GM12873 (cell line): ENCODE data around the gene WDR7.

Experiments
- TF ChIP-seq, protein P1 (sequence below): IDR thresholded peaks from 2 replicates; pipeline ENCODE4 v1.5.1; 2012; ENCODE audit warnings: low read depth, mild to moderate bottlenecking, moderate library complexity, low read length, control low read depth; ENCODE audit not compliant: insufficient read depth; ENCODE audit errors: missing control alignments

WDR7 gene

DNA sequence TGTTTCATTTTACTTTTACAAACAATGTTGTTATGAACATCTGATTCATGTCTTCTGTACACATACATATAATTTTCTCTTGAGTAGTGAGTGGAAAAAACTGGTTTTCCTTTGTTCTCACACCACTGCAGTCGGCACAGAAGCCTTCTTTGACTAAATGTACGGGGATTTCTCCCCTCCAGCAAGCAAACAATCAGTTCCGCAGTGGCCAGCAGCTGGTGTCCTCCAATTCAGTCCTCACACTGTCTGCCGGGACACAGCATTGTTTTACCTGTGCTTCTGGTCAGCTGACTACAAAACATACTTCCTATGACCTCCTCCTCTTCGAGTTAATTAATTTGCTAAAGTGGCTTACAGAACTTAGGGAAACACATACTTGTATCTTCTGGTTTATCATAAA lies 202.8 kb downstream of the WDR7 start:
- TF ChIP-seq, protein P1, sequence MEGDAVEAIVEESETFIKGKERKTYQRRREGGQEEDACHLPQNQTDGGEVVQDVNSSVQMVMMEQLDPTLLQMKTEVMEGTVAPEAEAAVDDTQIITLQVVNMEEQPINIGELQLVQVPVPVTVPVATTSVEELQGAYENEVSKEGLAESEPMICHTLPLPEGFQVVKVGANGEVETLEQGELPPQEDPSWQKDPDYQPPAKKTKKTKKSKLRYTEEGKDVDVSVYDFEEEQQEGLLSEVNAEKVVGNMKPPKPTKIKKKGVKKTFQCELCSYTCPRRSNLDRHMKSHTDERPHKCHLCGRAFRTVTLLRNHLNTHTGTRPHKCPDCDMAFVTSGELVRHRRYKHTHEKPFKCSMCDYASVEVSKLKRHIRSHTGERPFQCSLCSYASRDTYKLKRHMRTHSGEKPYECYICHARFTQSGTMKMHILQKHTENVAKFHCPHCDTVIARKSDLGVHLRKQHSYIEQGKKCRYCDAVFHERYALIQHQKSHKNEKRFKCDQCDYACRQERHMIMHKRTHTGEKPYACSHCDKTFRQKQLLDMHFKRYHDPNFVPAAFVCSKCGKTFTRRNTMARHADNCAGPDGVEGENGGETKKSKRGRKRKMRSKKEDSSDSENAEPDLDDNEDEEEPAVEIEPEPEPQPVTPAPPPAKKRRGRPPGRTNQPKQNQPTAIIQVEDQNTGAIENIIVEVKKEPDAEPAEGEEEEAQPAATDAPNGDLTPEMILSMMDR = no peak

DNA sequence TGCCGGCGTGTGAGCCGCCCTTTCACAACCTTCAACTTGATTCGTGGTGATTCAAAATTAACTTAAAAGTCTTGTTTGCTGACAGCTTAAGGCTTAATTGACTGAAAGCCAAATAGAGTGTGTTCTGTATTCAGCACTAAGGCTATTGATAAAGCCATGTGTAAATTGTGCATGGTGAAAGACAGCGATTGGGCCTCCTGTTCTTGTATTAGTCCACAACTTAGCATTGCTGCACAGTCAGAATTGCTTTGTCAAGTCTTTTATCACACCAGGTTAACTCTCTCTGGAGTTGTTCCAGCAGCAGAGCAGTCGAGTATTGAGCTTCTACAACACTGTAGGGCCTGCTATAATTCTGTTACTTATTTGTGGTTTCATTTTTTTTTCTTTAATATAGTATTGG lies 210.1 kb downstream of the WDR7 start:
- TF ChIP-seq, protein P1 = no peak

DNA sequence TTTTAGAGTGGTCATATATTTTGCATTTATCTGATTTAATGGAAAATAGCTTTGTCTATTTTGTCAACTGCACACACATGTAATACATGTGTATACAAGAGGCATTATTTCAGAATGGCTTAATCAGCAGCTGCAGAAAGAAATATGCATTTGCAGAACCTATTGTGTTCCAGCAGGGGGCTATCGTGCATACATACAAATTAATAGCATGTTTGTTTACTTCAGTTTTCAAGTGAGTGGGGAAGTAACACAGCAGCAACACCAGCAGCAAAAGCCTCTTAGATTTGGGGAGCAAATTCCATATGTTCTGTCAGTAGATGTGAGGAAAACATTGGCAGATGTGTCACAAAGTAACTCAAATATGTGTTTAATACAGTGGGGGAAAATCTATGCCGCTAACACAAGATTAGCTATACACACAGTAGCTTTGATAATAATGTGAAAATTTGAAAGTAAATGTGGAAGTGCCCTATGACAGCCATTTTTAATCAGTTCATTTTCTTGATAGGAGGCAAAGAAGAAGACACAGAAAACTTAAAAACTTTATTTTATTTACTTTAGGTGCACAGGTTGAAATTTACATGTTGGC lies 218.1 kb downstream of the WDR7 start:
- TF ChIP-seq, protein P1 = peak; percentile 76

DNA sequence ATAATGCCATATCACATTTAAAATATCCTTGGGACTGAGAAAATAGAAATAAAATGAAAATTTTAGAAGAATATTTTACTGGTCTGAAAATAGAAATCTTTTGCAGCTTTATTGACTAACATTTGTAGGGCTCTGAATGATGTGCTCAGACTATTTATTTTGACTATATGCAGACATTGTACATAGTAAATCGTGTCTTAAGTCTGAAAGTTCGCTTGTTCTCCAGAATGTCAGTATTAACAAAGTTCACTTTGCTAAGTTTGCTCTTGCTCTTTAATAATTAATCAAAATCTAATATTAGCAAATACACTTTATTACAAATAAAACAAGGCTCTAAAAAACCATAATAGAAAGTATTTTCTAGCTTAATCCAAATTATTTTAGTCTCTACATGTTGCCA lies 219.8 kb downstream of the WDR7 start:
- TF ChIP-seq, protein P1 = no peak

DNA sequence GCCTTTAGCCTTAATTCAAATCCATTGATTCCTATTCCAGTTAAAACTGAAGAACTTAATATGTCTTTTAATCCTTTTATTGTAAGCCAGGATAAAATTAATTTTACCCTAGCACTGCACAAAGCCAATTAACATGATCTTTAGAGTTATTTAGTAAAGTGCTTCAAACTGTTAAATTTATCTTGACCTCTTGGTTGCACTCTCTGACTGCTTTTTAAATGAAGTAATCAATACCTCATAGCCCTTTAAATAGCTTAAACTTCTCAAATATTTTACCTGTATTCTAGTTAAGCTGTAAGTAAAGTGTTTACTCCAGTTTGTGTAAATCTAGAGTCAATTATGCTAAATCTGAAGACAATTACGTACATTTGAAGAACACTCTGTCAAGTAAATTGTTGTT lies 221.0 kb downstream of the WDR7 start:
- TF ChIP-seq, protein P1 = no peak

DNA sequence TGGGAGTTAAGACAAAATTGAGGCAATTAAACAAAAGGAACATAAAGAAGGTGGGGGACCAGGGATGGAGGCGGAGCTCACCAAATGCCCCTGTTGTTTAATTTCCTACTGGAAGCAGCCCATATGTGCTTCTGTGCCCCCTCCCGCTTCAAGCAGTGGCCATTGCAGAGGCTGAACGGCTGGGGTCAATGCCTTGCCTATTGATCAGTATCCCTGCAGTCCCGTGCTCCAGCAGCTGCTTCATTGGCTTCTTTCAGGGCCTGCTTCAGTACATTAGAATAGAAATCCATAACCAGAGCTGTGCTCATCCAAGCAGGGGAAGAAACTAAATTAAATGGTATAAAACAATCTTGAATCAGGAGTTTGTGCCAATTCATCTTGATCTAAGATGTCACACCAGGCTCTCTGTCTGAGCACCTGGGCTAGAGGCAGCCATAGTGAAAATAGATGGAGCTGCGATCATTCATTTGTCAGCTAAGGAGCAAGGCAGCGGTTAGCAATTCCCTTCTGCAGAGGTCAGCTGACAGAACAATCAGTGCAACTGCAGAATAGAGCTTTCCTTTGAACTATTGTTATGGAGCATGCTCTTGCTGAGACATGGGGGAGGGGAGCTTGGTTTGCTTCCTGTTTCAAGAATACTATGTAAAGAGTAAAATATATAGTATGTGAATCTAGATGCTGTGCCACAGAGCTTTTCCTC lies 222.4 kb downstream of the WDR7 start:
- TF ChIP-seq, protein P1 = no peak

DNA sequence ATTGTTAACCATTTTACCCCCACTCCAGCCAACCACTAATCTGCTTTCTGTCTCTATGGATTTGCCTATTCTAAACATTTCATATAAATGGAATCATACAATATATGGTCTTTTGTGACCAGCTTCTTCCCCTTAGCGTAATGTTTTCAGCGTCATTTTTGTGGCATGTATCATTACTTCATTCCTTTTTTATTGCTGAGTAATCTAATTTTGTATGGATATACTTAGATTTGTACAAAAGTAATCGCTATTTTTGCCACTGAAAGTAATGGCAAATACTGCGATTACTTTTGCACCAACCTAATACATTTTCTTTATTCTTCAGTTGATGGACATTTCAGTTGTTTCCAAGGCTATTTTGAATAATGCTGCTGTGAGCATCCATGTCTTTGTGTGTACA lies 227.6 kb downstream of the WDR7 start:
- TF ChIP-seq, protein P1 = no peak
